ENCODE measurements around the gene SLC7A5.

DNA sequence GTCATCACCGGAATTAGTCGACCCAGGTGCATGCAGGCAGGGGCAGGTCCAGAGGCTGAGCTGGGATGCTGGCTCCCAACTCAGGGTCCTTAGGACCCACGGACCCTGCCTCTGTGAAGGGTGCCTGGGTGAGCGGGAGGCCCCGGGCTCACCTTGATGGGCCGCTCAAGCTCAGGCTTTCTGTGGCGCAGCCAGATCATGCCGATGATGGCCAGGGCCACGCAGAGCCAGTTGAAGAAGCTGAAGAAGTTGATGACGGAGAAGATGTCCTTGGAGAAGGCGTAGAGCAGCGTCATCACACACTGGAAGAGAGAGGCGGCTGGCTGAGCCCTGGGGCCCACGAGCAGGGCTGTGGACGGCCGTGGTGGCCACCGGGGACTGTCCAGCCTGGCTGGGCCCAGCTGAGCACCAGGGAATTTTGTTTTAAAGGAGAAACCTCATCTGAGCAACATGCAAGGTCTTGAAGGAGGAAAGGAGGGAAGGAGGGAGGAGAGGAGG, 32.9 kb downstream of the SLC7A5 start:
- TF ChIP-seq, protein P1, sequence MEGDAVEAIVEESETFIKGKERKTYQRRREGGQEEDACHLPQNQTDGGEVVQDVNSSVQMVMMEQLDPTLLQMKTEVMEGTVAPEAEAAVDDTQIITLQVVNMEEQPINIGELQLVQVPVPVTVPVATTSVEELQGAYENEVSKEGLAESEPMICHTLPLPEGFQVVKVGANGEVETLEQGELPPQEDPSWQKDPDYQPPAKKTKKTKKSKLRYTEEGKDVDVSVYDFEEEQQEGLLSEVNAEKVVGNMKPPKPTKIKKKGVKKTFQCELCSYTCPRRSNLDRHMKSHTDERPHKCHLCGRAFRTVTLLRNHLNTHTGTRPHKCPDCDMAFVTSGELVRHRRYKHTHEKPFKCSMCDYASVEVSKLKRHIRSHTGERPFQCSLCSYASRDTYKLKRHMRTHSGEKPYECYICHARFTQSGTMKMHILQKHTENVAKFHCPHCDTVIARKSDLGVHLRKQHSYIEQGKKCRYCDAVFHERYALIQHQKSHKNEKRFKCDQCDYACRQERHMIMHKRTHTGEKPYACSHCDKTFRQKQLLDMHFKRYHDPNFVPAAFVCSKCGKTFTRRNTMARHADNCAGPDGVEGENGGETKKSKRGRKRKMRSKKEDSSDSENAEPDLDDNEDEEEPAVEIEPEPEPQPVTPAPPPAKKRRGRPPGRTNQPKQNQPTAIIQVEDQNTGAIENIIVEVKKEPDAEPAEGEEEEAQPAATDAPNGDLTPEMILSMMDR (IDR thresholded peaks at IDR 0.05; ENCODE audit: borderline replicate concordance, extremely low read depth, low read length, poor library complexity, severe bottlenecking): no peak
- TF ChIP-seq EZH2 (IDR thresholded peaks at IDR 0.05; ENCODE audit: borderline replicate concordance, low read depth, low read length, severe bottlenecking): no peak
